Endodermal cell (in vitro differentiated cells): ENCODE data around the gene ARID4B. TPM values are rescaled to one million over a fixed set of nuclear protein-coding genes. Genes with fewer than 3 reads are reported as not detected.

Experiments used
- DNase-seq: peaks from one replicate; pipeline ENCODE4 v3.0.0-alpha.2; 2017
- H3K27ac ChIP-seq: 2 replicates; pipeline ENCODE4 v1.5.1; 2013; ENCODE audit warnings: mild to moderate bottlenecking, low read depth, low read length, moderate library complexity
- H3K27me3 ChIP-seq: 2 replicates; pipeline ENCODE4 v1.6.1; 2013; ENCODE audit warnings: mild to moderate bottlenecking, low read length, moderate library complexity; ENCODE audit not compliant: insufficient read depth, control insufficient read depth, poor library complexity, severe bottlenecking
- H3K36me3 ChIP-seq: 2 replicates; pipeline ENCODE4 v1.7.0; 2013; ENCODE audit warnings: mild to moderate bottlenecking, low read length, moderate library complexity; ENCODE audit not compliant: control insufficient read depth, insufficient read depth
- H3K4me1 ChIP-seq: one replicate; pipeline ENCODE4 v1.7.0; 2013; ENCODE audit warnings: low read length; ENCODE audit not compliant: control insufficient read depth, insufficient read depth
- H3K4me3 ChIP-seq: 2 replicates; pipeline ENCODE4 v1.5.1; 2013; ENCODE audit warnings: mild to moderate bottlenecking, low read length, moderate library complexity
- H3K9ac ChIP-seq: 2 replicates; pipeline ENCODE4 v1.6.1; 2013; ENCODE audit warnings: mild to moderate bottlenecking, low read length, moderate library complexity; ENCODE audit not compliant: poor library complexity, severe bottlenecking; ENCODE audit errors: extremely low read depth
- H3K9me3 ChIP-seq: 2 replicates; pipeline ENCODE4 v1.6.1; 2013; ENCODE audit warnings: mild to moderate bottlenecking, low read length, moderate library complexity; ENCODE audit not compliant: control insufficient read depth
- H3K27ac Mint-ChIP-seq: 2 replicates; pipeline ENCODE4 v1.8.0; 2020; ENCODE audit warnings: mixed read lengths
- H3K27me3 Mint-ChIP-seq: 2 replicates; pipeline ENCODE4 v1.8.0; 2021; ENCODE audit warnings: mild to moderate bottlenecking, mixed read lengths; ENCODE audit not compliant: insufficient read depth
- H3K36me3 Mint-ChIP-seq: 2 replicates; pipeline ENCODE4 v1.8.0; 2020; ENCODE audit warnings: low read depth, mixed read lengths
- H3K4me1 Mint-ChIP-seq: 2 replicates; pipeline ENCODE4 v1.8.0; 2020; ENCODE audit warnings: mixed read lengths
- H3K4me3 Mint-ChIP-seq: 2 replicates; pipeline ENCODE4 v1.8.0; 2020; ENCODE audit warnings: mild to moderate bottlenecking, moderate library complexity, mixed read lengths
- H3K9me3 Mint-ChIP-seq: 2 replicates; pipeline ENCODE4 v1.8.0; 2020; ENCODE audit warnings: mild to moderate bottlenecking, mixed read lengths
- CTCF ChIP-seq: fragments of 200-600 bp; sonication (generic); conservative IDR thresholded peaks from 2 replicates; pipeline ENCODE4 v1.5.0; 2021; ENCODE audit warnings: antibody characterized with exemption, mild to moderate bottlenecking
- WGBS, 2 experiments: methylation state at CpG; one replicate each; pipeline versions ENCODE4 v1.1.5 to v1.1.7; 2013; ENCODE audit warnings: missing lambda C conversion rate in 2 of 2, mixed read lengths in 1 of 2; ENCODE audit not compliant: insufficient coverage in 1 of 2, insufficient read length in 1 of 2; 5-methylcytosine and 5-hydroxymethylcytosine counted together
- total RNA-seq, 2 donors: library from RNA; stranded (reverse); fragmentation: NEBNext Ultra II Directional in 1 of 2; extraction: Animal tissue kit (Norgen Biotek cat#: 25700) in 1 of 2; gene quantifications; 2 replicates in 1 of 2; 3 replicates in 1 of 2; pipeline ENCODE4 v1.2.1, GENCODE V29; 2021

The ARID4B gene
- total RNA-seq, 2 donors from 2014 or later, result 40.6 to 43.1 TPM

GRCh38 chr1:235181561-235182245 lies 146.3 kb downstream of the ARID4B start:
- no peaks in the 10 kb centered on the region for H3K9me3 ChIP-seq
- Mint-ChIP-seq H3K9me3 (no peaks in the 10 kb centered on the region), H3K4me3 (no peak overlapping the region), H3K27me3 (no peaks in the 10 kb centered on the region), H3K36me3 (peaks cover 44% of the 10 kb centered on the region), H3K27ac (peak overlapping the region; percentile 8), H3K4me1 (peaks cover 8% of the 10 kb centered on the region)
- WGBS, 2 experiments, result 85 to 94% methylated on average over 5 to 8 of the region's 8 CpGs
- no peak overlapping the region for H3K9ac ChIP-seq
- H3K36me3 ChIP-seq, result peaks cover 42% of the 10 kb centered on the region
- TF ChIP-seq CTCF, result no peak
- no peaks in the 10 kb centered on the region for H3K27me3 ChIP-seq
- no peak overlapping the region for H3K27ac ChIP-seq
- H3K4me1 ChIP-seq, result no peaks in the 10 kb centered on the region
- H3K4me3 ChIP-seq, result no peak overlapping the region
- DNase-seq, result no peak

GRCh38 chr1:235180916-235181460 lies 147.0 kb downstream of the ARID4B start:
- peaks cover 48% of the 10 kb centered on the region for H3K36me3 ChIP-seq
- Mint-ChIP-seq H3K4me3 (no peak overlapping the region), H3K9me3 (no peaks in the 10 kb centered on the region), H3K27ac (no peak overlapping the region), H3K36me3 (peaks cover 44% of the 10 kb centered on the region), H3K27me3 (no peaks in the 10 kb centered on the region), H3K4me1 (peaks cover 8% of the 10 kb centered on the region)
- no peaks in the 10 kb centered on the region for H3K9me3 ChIP-seq
- DNase-seq, result no peak
- no peaks in the 10 kb centered on the region for H3K4me1 ChIP-seq
- no peak overlapping the region for H3K27ac ChIP-seq
- TF ChIP-seq CTCF, result no peak
- WGBS, 2 experiments, result 97 to 100% methylated on average over 1 to 5 of the region's 5 CpGs
- H3K4me3 ChIP-seq, result no peak overlapping the region
- no peaks in the 10 kb centered on the region for H3K27me3 ChIP-seq
- H3K9ac ChIP-seq, result no peak overlapping the region

- Histone ChIP-seq H3K27me3 (no peaks in the 10 kb centered on the region), H3K27ac (no peak overlapping the region), H3K9me3 (peaks cover 7% of the 10 kb centered on the region), H3K4me3 (no peak overlapping the region), H3K4me1 (no peaks in the 10 kb centered on the region), H3K36me3 (peaks cover 78% of the 10 kb centered on the region), H3K9ac (no peak overlapping the region)
- WGBS, 2 experiments, result 94% methylated on average over 7 of the region's 7 CpGs
- H3K9me3 Mint-ChIP-seq, result no peaks in the 10 kb centered on the region
- peak overlapping the region; percentile 44 for H3K27ac Mint-ChIP-seq
- DNase-seq, result no peak
- no peak overlapping the region for H3K4me3 Mint-ChIP-seq
- peaks cover 68% of the 10 kb centered on the region for H3K36me3 Mint-ChIP-seq
- H3K27me3 Mint-ChIP-seq, result no peaks in the 10 kb centered on the region
- no peaks in the 10 kb centered on the region for H3K4me1 Mint-ChIP-seq
- no peak for TF ChIP-seq CTCF
Observed at GRCh38 chr1:235176486-235176885, 151.5 kb downstream of the ARID4B start.
